ENCODE measurements around the gene PALD1. TPM values are rescaled to one million over a fixed set of nuclear protein-coding genes. Genes with fewer than 3 reads are reported as not detected.

The PALD1 gene
- polyA plus RNA-seq, 2 of the 4 experiments (the other 2 are of a cell fraction), result 3.6 to 5.5 TPM

GRCh38 chr10:70474780-70475179 lies 3.8 kb upstream of the PALD1 start:
- FAIRE-seq, result no peak
- no peak overlapping the region for H3K4me3 ChIP-seq
- DNase-seq (ENCODE audit: low read depth in 1 of 2, low spot score in 1 of 2), result peak in 1 of 2 experiments; percentile 22
- H3K27ac ChIP-seq, result peak overlapping the region in 1 of 2 experiments; percentile 40; a peak in 2 of 6 replicates
- CTCF ChIA-PET, result interaction anchor here (1.5 to 4.8 kb wide), 3 partner anchors 13 to 75 kb away, joined by 3 to 53 read pairs (median 4); no protein-coding TSS in a partner anchor
- no peaks in the 10 kb centered on the region for H3K9me3 ChIP-seq
- peaks cover 27% of the 10 kb centered on the region; the same call in 2 of the 3 replicates for H3K4me1 ChIP-seq
- POLR2A ChIA-PET, result no interaction called here
- TF ChIP-seq HOXB5 (CRISPR knock-in tag; IDR thresholded peaks at IDR 0.05), result no peak
- TF ChIP-seq CHD4 (IDR thresholded peaks at IDR 0.05; ENCODE audit: borderline replicate concordance), result no peak
- TF ChIP-seq MAZ (IDR thresholded peaks at IDR 0.05; ENCODE audit: borderline replicate concordance, low read depth, low read length), result no peak
- no peak overlapping the region for H3K4me2 ChIP-seq
- WGBS (ENCODE audit: missing lambda C conversion rate), result 96% methylated on average over 2 of the region's 2 CpGs
- no peak for ATAC-seq

- Histone ChIP-seq H3K4me3 (no peak overlapping the region), H3K4me2 (peak overlapping the region; percentile 9; the same call in 1 of the 3 replicates), H3K9me3 (no peaks in the 10 kb centered on the region), H3K27ac (0 out of 6 replicates have a peak overlapping the region, but pooled peaks of 1 of the 2 experiments have one; percentile 40), H3K4me1 (peaks cover 30% of the 10 kb centered on the region; the same call in 2 of the 3 replicates)
- FAIRE-seq (no peak), ATAC-seq (no peak), DNase-seq (ENCODE audit: low read depth in 1 of 2, low spot score in 1 of 2) (peak in 1 of 2 experiments; percentile 28)
- CTCF ChIA-PET, result interaction anchor here (1.1 to 4.8 kb wide), 3 partner anchors 13 to 450 kb away, joined by 3 to 53 read pairs (median 3); no protein-coding TSS in a partner anchor
- POLR2A ChIA-PET, result no interaction called here
- 40% methylated on average over 8 of the region's 8 CpGs for WGBS (ENCODE audit: missing lambda C conversion rate)
- TF ChIP-seq EHMT2 (IDR thresholded peaks at IDR 0.05; ENCODE audit: low read depth) (no peak), RNF2 (IDR thresholded peaks at IDR 0.05; ENCODE audit: borderline replicate concordance, low read depth) (no peak), CEBPB (IDR thresholded peaks at IDR 0.05) (no peak), MAX (IDR thresholded peaks at IDR 0.05) (0 out of 2 replicates have a peak, but pooled peaks have one; percentile 26), FOXS1 (CRISPR knock-in tag; IDR thresholded peaks at IDR 0.05) (no peak)
These were observed 2.9 kb upstream of the PALD1 start for GRCh38 chr10:70475661-70476060.

GRCh38 chr10:70476249-70477035 lies 2.1 kb upstream of the PALD1 start:
- FAIRE-seq, result no peak
- no peak overlapping the region; the same call in 2 of the 3 replicates for H3K4me2 ChIP-seq
- CTCF ChIA-PET, result interaction anchor here (0.6 to 4.8 kb wide), 6 partner anchors 14 to 449 kb away, joined by 3 to 53 read pairs (median 3); no protein-coding TSS in a partner anchor

More at GRCh38 chr10:70476249-70477035, 2.1 kb upstream of the PALD1 start:
- H3K4me1 ChIP-seq, result peaks cover 30% of the 10 kb centered on the region; the same call in 2 of the 3 replicates
- H3K4me3 ChIP-seq, result no peak overlapping the region
- ATAC-seq (no peak), DNase-seq (ENCODE audit: low read depth in 1 of 2, low spot score in 1 of 2) (no peak)
- WGBS (ENCODE audit: missing lambda C conversion rate), result 57% methylated on average over 7 of the region's 7 CpGs
- no peaks in the 10 kb centered on the region for H3K9me3 ChIP-seq
- peak overlapping the region in 1 of 2 experiments; percentile 32; a peak in 1 of 6 replicates for H3K27ac ChIP-seq
- TF ChIP-seq HOXB5 (CRISPR knock-in tag; IDR thresholded peaks at IDR 0.05) (no peak), E2F6 (IDR thresholded peaks at IDR 0.05; ENCODE audit: borderline replicate concordance, low read depth) (no peak), MAX (IDR thresholded peaks at IDR 0.05) (no peak), FOSB (CRISPR knock-in tag; IDR thresholded peaks at IDR 0.05) (no peak), HES2 (IDR thresholded peaks at IDR 0.05) (no peak), TP53 (CRISPR knock-in tag; IDR thresholded peaks at IDR 0.05) (no peak), NFE2L2 (conservative IDR thresholded peaks at IDR 0.05; ENCODE audit: low read length) (no peak), NPAS2 (CRISPR knock-in tag; IDR thresholded peaks at IDR 0.05; ENCODE audit: borderline replicate concordance) (no peak), HEYL (CRISPR knock-in tag; IDR thresholded peaks at IDR 0.05) (no peak), RARB (CRISPR knock-in tag; IDR thresholded peaks at IDR 0.05) (no peak), SMC3 (IDR thresholded peaks at IDR 0.05) (no peak), ELK1 (IDR thresholded peaks at IDR 0.05; ENCODE audit: low read depth, low read length) (no peak), RNF2 (IDR thresholded peaks at IDR 0.05; ENCODE audit: borderline replicate concordance, low read depth) (no peak), ZSCAN20 (CRISPR knock-in tag; IDR thresholded peaks at IDR 0.05) (no peak), FOSL2 (IDR thresholded peaks at IDR 0.05) (no peak), FOSL2 (CRISPR knock-in tag; IDR thresholded peaks at IDR 0.05) (no peak), HDAC2 (IDR thresholded peaks at IDR 0.05) (no peak), ESRRA (IDR thresholded peaks at IDR 0.05; ENCODE audit: borderline replicate concordance, low read length) (no peak), ZNF302 (CRISPR knock-in tag; IDR thresholded peaks at IDR 0.05) (no peak), BCL3 (IDR thresholded peaks at IDR 0.05) (no peak), TFCP2L1 (CRISPR knock-in tag; IDR thresholded peaks at IDR 0.05) (no peak)
- POLR2A ChIA-PET, result no interaction called here

Data from A549 (cell line).